ENCODE measurements around the gene URB1.

URB1 gene

GRCh38 chr21:32278518-32279376 lies 114.1 kb downstream of the URB1 start, which contains the start of gene MIS18A (continued):
- peak; percentile 82; the same call in 1 of the 2 replicates for TF ChIP-seq KLF17 (tag by site-specific recombination; IDR thresholded peaks at IDR 0.05)
- TF ChIP-seq MEIS1 (CRISPR knock-in tag; IDR thresholded peaks at IDR 0.05; ENCODE audit: borderline replicate concordance): no peak
- TF ChIP-seq ZNF639 (tag by site-specific recombination; IDR thresholded peaks at IDR 0.05): peak; percentile 82
- TF ChIP-seq ZBTB10 (tag by site-specific recombination; IDR thresholded peaks at IDR 0.05): peak; percentile 84
- no peak for TF ChIP-seq ZNF280D (tag by site-specific recombination; IDR thresholded peaks at IDR 0.05)
- no peak for TF ChIP-seq ZNF398 (tag by site-specific recombination; IDR thresholded peaks at IDR 0.05)
- peak; percentile 82 for TF ChIP-seq ZNF366 (tag by site-specific recombination; conservative IDR thresholded peaks at IDR 0.05)
- no peak for TF ChIP-seq RBAK (tag by site-specific recombination; IDR thresholded peaks at IDR 0.05)
- TF ChIP-seq TCF7L2 (IDR thresholded peaks at IDR 0.05; ENCODE audit: borderline replicate concordance, low read depth, low read length): no peak
- TF ChIP-seq PBX3 (CRISPR knock-in tag; IDR thresholded peaks at IDR 0.05): peak; percentile 53; the same call in 1 of the 2 replicates
- TF ChIP-seq SALL2 (tag by site-specific recombination; IDR thresholded peaks at IDR 0.05; ENCODE audit: borderline replicate concordance): no peak
- TF ChIP-seq SP7 (tag by site-specific recombination; IDR thresholded peaks at IDR 0.05): peak; percentile 92
- peak; percentile 42; the same call in 1 of the 2 replicates for TF ChIP-seq ZFP69B (tag by site-specific recombination; IDR thresholded peaks at IDR 0.05)
- no peak for TF ChIP-seq ZNF266 (tag by site-specific recombination; IDR thresholded peaks at IDR 0.05; ENCODE audit: low read depth)
- no peak for TF ChIP-seq ZNF433 (tag by site-specific recombination; IDR thresholded peaks at IDR 0.05; ENCODE audit: low read depth)
- peak; percentile 94 for TF ChIP-seq ZXDB (tag by site-specific recombination; IDR thresholded peaks at IDR 0.05)
- peak; percentile 90 for TF ChIP-seq ZBTB17 (tag by site-specific recombination; IDR thresholded peaks at IDR 0.05)
- no peak for TF ChIP-seq ZNF202 (tag by site-specific recombination; IDR thresholded peaks at IDR 0.05; ENCODE audit: borderline replicate concordance)
- TF ChIP-seq GLI2 (tag by site-specific recombination; IDR thresholded peaks at IDR 0.05; ENCODE audit: borderline replicate concordance, low read depth): no peak
- TF ChIP-seq ZNF518A (tag by site-specific recombination; conservative IDR thresholded peaks at IDR 0.05; ENCODE audit: low read depth): 0 out of 2 replicates have a peak, but pooled peaks have one; percentile 14

All from HEK293 (cell line).